Measurements from ENCODE around the gene PHF21B.

PHF21B gene

DNA sequence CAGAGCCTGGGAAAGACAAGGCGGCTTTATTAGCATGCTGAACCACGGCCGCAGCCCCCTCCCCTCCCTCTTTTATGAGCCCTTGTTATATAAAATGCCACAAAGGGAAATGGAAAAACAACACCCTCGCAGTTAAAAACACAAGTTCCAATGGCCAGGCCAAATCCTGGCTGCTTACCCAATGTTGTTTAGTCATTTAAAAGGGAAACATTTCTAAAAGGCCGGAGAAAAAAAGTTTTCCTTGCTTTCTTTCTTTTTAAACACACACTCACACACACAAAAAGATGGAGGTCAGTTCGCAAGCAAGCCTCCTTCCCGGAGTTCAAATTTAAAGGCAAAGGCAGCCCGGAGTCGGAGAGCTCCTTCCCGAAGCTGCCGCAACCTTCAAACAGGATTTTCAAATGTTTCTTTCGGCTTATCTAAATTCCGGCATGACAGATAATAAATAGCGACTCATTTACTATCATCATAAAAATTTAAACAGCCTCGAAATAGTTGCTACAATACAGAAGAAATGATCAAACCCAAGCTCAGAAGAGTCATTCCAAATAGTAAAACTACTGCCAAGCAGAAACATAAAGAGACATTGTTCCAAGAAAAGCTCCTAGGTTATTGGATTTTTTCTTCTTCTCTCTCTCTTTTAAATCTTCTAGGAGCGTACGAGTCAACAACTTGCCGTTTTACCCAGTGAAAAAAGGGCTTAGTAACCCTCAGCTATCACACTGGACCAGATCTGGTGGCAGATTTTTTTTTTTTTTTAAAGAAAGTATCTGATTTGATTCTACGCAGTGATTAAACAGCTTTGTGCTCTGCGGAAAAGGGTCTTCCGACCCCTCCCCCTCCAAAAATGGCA, 3.5 kb downstream of the PHF21B start:
- Histone ChIP-seq H3K4me3 (ENCODE audit: severe bottlenecking) (no peak overlapping the region), H3K4me1 (ENCODE audit: insufficient read depth, poor library complexity, severe bottlenecking) (no peaks in the 10 kb centered on the region), H3K36me3 (ENCODE audit: low read depth) (no peaks in the 10 kb centered on the region), H3K27ac (ENCODE audit: poor library complexity, severe bottlenecking) (no peak overlapping the region), H3K9me3 (ENCODE audit: severe bottlenecking) (no peaks in the 10 kb centered on the region), H3K27me3 (ENCODE audit: insufficient read depth, poor library complexity, severe bottlenecking) (peaks cover 55% of the 10 kb centered on the region)
- TF ChIP-seq, protein P1, sequence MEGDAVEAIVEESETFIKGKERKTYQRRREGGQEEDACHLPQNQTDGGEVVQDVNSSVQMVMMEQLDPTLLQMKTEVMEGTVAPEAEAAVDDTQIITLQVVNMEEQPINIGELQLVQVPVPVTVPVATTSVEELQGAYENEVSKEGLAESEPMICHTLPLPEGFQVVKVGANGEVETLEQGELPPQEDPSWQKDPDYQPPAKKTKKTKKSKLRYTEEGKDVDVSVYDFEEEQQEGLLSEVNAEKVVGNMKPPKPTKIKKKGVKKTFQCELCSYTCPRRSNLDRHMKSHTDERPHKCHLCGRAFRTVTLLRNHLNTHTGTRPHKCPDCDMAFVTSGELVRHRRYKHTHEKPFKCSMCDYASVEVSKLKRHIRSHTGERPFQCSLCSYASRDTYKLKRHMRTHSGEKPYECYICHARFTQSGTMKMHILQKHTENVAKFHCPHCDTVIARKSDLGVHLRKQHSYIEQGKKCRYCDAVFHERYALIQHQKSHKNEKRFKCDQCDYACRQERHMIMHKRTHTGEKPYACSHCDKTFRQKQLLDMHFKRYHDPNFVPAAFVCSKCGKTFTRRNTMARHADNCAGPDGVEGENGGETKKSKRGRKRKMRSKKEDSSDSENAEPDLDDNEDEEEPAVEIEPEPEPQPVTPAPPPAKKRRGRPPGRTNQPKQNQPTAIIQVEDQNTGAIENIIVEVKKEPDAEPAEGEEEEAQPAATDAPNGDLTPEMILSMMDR (IDR thresholded peaks at IDR 0.05; ENCODE audit: poor library complexity, severe bottlenecking) = no peak
- DNase-seq (ENCODE audit: low spot score) = no peak
- no peak for ATAC-seq (ENCODE audit: low read depth)

DNA sequence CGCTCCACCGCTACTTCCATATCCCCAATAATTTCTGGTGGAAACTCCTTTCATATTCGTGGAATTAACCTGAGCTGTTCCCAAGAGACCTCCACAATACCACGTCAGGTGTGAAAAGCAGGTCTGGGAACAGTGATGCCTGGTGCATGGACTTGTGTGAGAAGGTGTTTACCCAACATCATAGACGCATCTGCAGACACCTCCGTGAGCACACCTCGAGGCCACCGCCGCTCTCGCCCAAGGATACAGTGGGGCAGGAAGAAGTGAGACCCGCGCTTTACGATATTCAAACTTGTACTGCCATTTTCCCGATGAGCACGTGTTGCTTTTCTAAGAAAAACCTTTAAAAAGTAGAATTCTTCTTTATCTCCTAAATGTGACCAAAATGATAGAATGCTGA, 8.2 kb downstream of the PHF21B start:
- Histone ChIP-seq H3K9me3 (ENCODE audit: severe bottlenecking) (no peaks in the 10 kb centered on the region), H3K27me3 (ENCODE audit: insufficient read depth, poor library complexity, severe bottlenecking) (peaks cover 31% of the 10 kb centered on the region), H3K27ac (ENCODE audit: poor library complexity, severe bottlenecking) (no peak overlapping the region), H3K36me3 (ENCODE audit: low read depth) (no peaks in the 10 kb centered on the region), H3K4me1 (ENCODE audit: insufficient read depth, poor library complexity, severe bottlenecking) (no peaks in the 10 kb centered on the region), H3K4me3 (ENCODE audit: severe bottlenecking) (no peak overlapping the region)
- TF ChIP-seq, protein P1 (IDR thresholded peaks at IDR 0.05; ENCODE audit: poor library complexity, severe bottlenecking) = no peak
- ATAC-seq (ENCODE audit: low read depth) (no peak), DNase-seq (ENCODE audit: low spot score) (no peak)

DNA sequence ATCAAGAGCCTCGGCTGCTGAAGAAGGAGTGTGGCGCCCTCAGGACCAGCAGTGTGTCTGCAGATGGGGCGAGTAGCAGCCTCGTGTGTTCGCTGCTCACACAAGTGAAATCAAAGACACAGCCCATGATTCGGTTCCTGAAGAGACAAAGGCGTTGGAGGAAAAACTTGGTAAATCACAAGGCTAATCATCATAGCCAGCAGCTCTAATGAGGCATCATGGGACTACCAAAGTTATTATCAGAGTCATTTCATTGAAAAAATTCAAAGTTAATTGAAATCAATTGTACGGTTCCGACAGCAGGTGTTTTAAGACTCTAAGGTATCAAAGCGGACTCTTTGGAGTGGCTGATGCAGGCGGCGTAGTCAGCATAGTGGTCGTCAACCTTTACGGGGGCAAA, 9.5 kb downstream of the PHF21B start:
- Histone ChIP-seq H3K4me3 (ENCODE audit: severe bottlenecking) (no peak overlapping the region), H3K4me1 (ENCODE audit: insufficient read depth, poor library complexity, severe bottlenecking) (no peaks in the 10 kb centered on the region), H3K27ac (ENCODE audit: poor library complexity, severe bottlenecking) (no peak overlapping the region), H3K9me3 (ENCODE audit: severe bottlenecking) (no peaks in the 10 kb centered on the region), H3K36me3 (ENCODE audit: low read depth) (no peaks in the 10 kb centered on the region), H3K27me3 (ENCODE audit: insufficient read depth, poor library complexity, severe bottlenecking) (peaks cover 25% of the 10 kb centered on the region)
- TF ChIP-seq, protein P1 (IDR thresholded peaks at IDR 0.05; ENCODE audit: poor library complexity, severe bottlenecking) = no peak
- DNase-seq (ENCODE audit: low spot score) (no peak), ATAC-seq (ENCODE audit: low read depth) (no peak)

DNA sequence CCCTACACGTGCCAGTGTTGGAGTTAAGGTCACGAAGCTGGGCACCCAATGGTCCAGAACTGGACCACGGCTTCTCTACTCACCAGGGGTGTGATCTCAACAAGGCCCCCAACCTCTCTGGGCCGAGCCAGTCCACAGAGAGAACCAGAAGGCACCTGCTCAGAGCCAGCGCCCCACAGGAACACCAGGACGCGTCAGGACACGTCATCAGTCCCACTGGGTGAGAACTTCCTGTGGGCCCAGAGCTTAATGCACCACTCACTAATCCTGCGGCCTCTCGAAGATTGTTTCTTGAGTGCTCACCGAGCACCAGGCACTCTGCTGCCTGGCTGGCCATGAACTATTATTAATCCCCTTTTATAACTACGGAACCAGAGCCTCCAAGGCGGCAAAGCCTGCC, 10.1 kb downstream of the PHF21B start:
- H3K27ac ChIP-seq (ENCODE audit: poor library complexity, severe bottlenecking) = no peak overlapping the region
- DNase-seq (ENCODE audit: low spot score) = no peak
- TF ChIP-seq, protein P1 (IDR thresholded peaks at IDR 0.05; ENCODE audit: poor library complexity, severe bottlenecking) = no peak
- no peak overlapping the region for H3K4me3 ChIP-seq (ENCODE audit: severe bottlenecking)
- no peaks in the 10 kb centered on the region for H3K36me3 ChIP-seq (ENCODE audit: low read depth)
- H3K27me3 ChIP-seq (ENCODE audit: insufficient read depth, poor library complexity, severe bottlenecking) = peaks cover 25% of the 10 kb centered on the region
- H3K9me3 ChIP-seq (ENCODE audit: severe bottlenecking) = no peaks in the 10 kb centered on the region
- H3K4me1 ChIP-seq (ENCODE audit: insufficient read depth, poor library complexity, severe bottlenecking) = no peaks in the 10 kb centered on the region
- ATAC-seq (ENCODE audit: low read depth) = no peak

DNA sequence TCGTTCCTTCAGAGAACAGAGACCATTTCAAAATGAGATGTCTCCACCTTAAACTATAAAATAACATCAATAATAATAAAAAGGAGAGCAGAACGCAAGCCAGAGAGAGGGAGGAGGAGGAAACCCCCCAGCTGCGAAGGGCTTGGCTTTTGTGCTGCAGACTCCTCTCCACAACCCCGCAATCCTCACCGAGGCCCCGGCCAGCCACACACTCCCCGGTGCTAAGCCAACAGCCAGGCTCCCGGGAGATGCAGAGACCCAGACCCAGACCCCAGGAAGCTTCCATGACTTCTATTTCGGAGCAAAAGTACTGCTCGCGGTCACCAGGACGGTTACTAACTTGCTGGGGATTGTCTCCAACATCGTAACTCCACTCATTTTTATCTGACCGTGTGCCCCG, 10.6 kb downstream of the PHF21B start:
- no peak for DNase-seq (ENCODE audit: low spot score)
- Histone ChIP-seq H3K27ac (ENCODE audit: poor library complexity, severe bottlenecking) (no peak overlapping the region), H3K27me3 (ENCODE audit: insufficient read depth, poor library complexity, severe bottlenecking) (peaks cover 23% of the 10 kb centered on the region), H3K4me1 (ENCODE audit: insufficient read depth, poor library complexity, severe bottlenecking) (no peaks in the 10 kb centered on the region), H3K36me3 (ENCODE audit: low read depth) (no peaks in the 10 kb centered on the region), H3K9me3 (ENCODE audit: severe bottlenecking) (no peaks in the 10 kb centered on the region), H3K4me3 (ENCODE audit: severe bottlenecking) (no peak overlapping the region)
- TF ChIP-seq, protein P1 (IDR thresholded peaks at IDR 0.05; ENCODE audit: poor library complexity, severe bottlenecking) = no peak
- no peak for ATAC-seq (ENCODE audit: low read depth)
